ENCODE data around the gene SPAG8.

- TF ChIP-seq GATA3 (IDR thresholded peaks at IDR 0.05; ENCODE audit: low read depth, low read length) (no peak), GATA2 (IDR thresholded peaks at IDR 0.05; ENCODE audit: low read depth, low read length) (no peak)
Measured at GRCh38 chr9:35771943-35772342, 40.1 kb downstream of the SPAG8 start.
